Right lung (tissue), 10 donors: ENCODE results near the gene BLOC1S1. TPM values are rescaled to one million over a fixed set of nuclear protein-coding genes. Genes with fewer than 3 reads are reported as not detected.

Experiments
- DNase-seq, 2 donors: peaks; one replicate each; pipeline ENCODE4 v3.0.0-alpha.2; 2013
- long read RNA-seq, 8 donors: transcript quantifications; one replicate each; lab custom pipeline, GENCODE V29; 2026
- polyA plus RNA-seq, 5 donors: library from polyadenylated mRNA; unstranded; fragments of 120-200 nt; gene quantifications; one replicate each; pipeline versions ENCODE4 v1.2.1 to v1.2.3, GENCODE V29; 2013; ENCODE audit warnings: inconsistent platforms in 1 of 5, low replicate concordance in 1 of 5; ENCODE audit not compliant: insufficient read length in 5 of 5, insufficient read depth in 1 of 5

Gene BLOC1S1
- polyA plus RNA-seq: 10 to 100 TPM; 73.1 to 89.0 (median 80.2) TPM
- long read RNA-seq, donor 1, transcript BLOC1S1-203 (4 exons, 571 nt): major isoform, 95 of 119 reads
- long read RNA-seq, donor 1, partial matches to known transcripts: 12 of 119 reads
- long read RNA-seq, donor 1, other reads (novel, unspliced or antisense): 0 of 119 reads
- long read RNA-seq, donor 2, transcript BLOC1S1-203 (4 exons, 571 nt): major isoform, 48 of 53 reads
- long read RNA-seq, donor 2, partial matches to known transcripts: 0 of 53 reads
- long read RNA-seq, donor 2, other reads (novel, unspliced or antisense): 0 of 53 reads
- long read RNA-seq, donor 3, transcript BLOC1S1-204 (3 exons, 1,229 nt): minor isoform, 7 of 89 reads
- long read RNA-seq, donor 3, transcript BLOC1S1-203 (4 exons, 571 nt): major isoform, 68 of 89 reads
- long read RNA-seq, donor 3, partial matches to known transcripts: 9 of 89 reads
- long read RNA-seq, donor 3, other reads (novel, unspliced or antisense): 0 of 89 reads
- long read RNA-seq, donor 4, transcript BLOC1S1-203 (4 exons, 571 nt): major isoform, 45 of 53 reads
- long read RNA-seq, donor 4, partial matches to known transcripts: 7 of 53 reads
- long read RNA-seq, donor 4, other reads (novel, unspliced or antisense): 0 of 53 reads
- long read RNA-seq, donor 5, transcript BLOC1S1-204 (3 exons, 1,229 nt): minor isoform, 12 of 113 reads
- long read RNA-seq, donor 5, transcript BLOC1S1-203 (4 exons, 571 nt): major isoform, 99 of 113 reads
- long read RNA-seq, donor 5, partial matches to known transcripts: 0 of 113 reads
- long read RNA-seq, donor 5, other reads (novel, unspliced or antisense): 0 of 113 reads
- long read RNA-seq, donor 6, transcript BLOC1S1-203 (4 exons, 571 nt): major isoform, 56 of 61 reads
- long read RNA-seq, donor 6, partial matches to known transcripts: 0 of 61 reads
- long read RNA-seq, donor 6, other reads (novel, unspliced or antisense): 0 of 61 reads
- long read RNA-seq, donor 7, transcript BLOC1S1-204 (3 exons, 1,229 nt): minor isoform, 7 of 74 reads
- long read RNA-seq, donor 7, transcript BLOC1S1-203 (4 exons, 571 nt): major isoform, 66 of 74 reads
- long read RNA-seq, donor 7, partial matches to known transcripts: 0 of 74 reads
- long read RNA-seq, donor 7, other reads (novel, unspliced or antisense): 0 of 74 reads
- long read RNA-seq, donor 8, transcript BLOC1S1-203 (4 exons, 571 nt): major isoform, 39 of 43 reads
- long read RNA-seq, donor 8, partial matches to known transcripts: 0 of 43 reads
- long read RNA-seq, donor 8, other reads (novel, unspliced or antisense): 0 of 43 reads

DNA sequence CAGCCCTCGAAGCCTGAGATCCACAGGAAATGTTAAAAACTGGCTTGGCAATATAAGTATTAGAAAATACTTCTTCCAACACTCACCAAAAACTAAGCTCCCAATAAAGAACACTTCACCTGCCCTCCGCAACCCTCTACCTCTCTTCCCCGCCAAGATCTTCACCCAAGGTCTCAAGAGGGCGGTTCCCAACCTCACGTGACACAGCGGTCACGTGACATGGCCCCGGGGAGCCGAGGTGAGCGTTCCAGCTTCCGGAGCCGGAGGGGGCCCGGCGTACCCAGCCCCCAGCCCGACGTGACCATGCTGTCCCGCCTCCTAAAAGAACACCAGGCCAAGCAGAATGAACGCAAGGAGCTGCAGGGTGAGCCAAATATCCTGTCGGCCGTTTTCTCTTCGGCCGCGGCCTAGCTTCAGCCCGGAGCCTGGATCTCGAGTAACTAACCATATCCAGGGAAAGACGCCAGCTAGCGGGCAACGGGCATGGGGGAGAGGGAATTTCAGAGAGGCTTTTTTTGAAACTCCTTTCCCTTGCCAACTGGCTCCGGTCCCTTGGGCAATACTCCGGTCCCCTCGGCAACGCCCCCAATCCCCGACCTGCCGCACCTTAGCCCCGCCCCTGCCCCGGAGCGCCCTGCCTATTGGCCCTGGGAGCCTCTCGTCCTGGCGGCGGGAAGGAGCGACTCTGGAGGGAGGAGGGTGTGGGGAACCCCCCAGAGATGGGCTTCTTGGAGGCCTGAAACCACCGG is at the start of gene BLOC1S1:
TSS of gene BLOC1S1 (plus strand) at position 214 of the 749 bp plus-strand sequence. CDS start at position 220, 6 bp downstream.
- peak; percentile 94 to 97 for DNase-seq

- DNase-seq: no peak
Measured at GRCh38 chr12:55666508-55666907, 49.3 kb upstream of the BLOC1S1 start.

GRCh38 chr12:55670276-55670675 is 45.6 kb upstream of the BLOC1S1 start:
- DNase-seq: no peak

- no peak for DNase-seq
Measured at GRCh38 chr12:55671746-55672145, 44.1 kb upstream of the BLOC1S1 start.

DNA sequence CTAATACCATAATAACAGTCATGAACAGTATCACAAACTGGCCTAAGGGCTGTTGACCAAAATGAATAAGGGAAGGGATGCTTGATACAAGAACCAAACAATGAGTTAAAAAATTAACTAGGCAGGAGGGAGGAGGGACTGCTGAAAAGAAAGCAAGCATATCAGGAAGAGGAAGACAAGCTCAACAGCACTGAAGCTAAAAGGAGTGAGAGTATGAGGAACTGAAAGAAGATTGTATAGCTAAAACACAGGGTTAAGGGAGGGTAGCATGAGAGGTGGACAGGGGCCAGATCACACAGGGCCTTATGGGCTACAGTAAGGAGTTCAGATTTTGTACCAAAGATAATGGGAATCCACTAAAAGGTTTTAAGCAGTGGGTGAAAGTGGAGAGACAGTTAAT is 42.2 kb upstream of the BLOC1S1 start:
- no peak for DNase-seq

DNA sequence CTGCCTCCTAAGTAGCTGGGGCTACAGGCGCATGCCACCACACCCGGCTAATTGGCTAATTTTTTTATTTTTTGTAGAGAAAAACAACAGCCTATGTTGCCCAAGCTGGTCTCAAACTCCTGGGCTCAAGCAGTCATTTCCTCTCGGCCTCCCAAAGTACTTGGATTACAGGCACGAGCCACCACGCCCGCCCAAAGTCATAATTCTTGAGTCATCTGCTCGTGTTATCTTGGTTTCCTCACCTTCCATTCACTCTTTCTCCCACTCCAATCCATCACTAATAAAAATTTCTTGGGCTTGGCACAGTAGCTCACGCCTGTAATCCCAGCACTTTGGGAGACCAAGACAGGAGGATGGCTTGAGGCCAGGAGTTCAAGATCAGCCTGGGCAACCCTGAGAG is 40.2 kb upstream of the BLOC1S1 start:
- DNase-seq: no peak

GRCh38 chr12:55676707-55677106 is 39.1 kb upstream of the BLOC1S1 start:
- DNase-seq: no peak

- no peak for DNase-seq
Measured at GRCh38 chr12:55679691-55680090, 36.2 kb upstream of the BLOC1S1 start.

DNA sequence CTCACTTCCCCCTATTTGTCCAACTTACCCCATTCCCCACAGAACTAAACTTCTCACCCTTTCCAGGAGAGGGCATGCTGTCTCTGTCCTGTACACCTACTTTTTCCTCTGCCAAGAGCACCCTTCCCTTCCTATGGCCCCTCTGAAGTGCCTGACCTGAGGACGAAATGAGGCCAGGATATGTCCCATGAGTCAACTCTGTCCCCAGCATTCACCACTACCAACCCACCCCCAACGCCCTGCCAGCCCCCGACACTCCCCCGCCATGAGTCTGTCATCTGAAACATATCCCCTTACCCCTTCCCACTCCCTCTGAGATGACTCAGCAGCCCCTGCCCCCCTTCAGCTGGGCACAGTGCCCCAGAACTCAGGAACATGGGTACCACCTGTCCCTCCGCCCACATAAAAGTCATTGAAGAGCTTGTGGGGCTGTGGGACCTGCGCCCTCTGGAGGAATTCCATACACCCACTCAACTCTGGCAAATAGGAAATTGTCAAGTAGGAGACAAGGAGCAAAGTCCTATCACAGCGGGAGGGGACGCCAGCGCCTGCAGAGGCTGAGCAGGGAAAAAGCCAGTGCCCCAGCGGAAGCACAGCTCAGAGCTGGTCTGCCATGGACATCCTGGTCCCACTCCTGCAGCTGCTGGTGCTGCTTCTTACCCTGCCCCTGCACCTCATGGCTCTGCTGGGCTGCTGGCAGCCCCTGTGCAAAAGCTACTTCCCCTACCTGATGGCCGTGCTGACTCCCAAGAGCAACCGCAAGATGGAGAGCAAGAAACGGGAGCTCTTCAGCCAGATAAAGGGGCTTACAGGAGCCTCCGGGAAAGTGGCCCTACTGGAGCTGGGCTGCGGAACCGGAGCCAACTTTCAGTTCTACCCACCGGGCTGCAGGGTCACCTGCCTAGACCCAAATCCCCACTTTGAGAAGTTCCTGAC is 34.4 kb upstream of the BLOC1S1 start:
- peak; percentile 42 to 62 for DNase-seq

GRCh38 chr12:55682087-55682796 is 33.6 kb upstream of the BLOC1S1 start:
- no peak for DNase-seq

- DNase-seq: no peak
Measured at GRCh38 chr12:55683676-55684075, 32.2 kb upstream of the BLOC1S1 start.

DNA sequence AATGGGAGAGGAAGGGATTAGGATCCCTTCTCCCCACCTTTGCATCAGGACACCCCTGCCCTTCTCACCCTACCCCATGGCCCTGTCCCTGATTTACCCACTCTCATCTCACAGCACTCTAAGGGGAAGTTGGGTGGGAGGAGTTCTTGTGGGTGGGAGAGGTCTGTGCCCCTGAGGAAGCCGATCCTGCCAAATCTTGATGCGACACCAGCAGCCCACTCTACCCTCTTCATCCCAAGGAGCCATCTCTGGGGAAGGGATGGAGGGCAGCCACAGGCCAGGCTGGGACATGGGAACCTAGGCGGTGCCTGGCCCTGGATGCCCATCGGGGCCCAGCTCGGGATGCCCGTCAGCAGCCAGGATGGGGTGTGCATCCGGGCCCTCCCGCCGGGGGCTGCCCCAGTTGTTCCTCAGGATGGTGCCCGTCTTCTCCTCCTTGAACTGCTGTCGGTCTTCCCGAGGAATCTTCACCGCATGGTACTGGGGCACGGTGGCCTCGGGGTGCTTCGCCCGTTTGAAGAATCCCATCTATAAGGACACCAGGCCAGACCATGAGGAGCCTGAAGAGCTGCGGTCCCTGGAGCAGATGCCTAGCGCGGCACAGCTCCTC is 31.0 kb upstream of the BLOC1S1 start:
- DNase-seq: no peak

DNA sequence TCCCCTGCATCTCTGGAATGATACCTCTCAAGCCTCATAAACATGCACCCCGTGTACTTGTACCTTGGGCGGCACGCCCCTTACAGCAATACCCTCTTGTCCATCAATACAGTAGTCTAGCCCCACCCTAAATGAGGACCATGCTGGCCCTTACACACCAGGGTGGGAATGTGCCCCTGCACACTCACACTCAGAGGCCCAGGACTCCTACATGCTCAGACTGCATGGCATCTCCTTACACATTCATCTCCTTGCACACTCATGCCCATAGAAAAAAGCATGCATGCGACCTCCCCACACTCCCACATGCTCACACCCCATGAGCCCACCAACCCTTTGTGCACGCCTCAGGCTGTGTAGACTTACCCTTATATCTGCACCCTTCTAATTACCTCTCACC is 30.2 kb upstream of the BLOC1S1 start:
- no peak for DNase-seq

DNA sequence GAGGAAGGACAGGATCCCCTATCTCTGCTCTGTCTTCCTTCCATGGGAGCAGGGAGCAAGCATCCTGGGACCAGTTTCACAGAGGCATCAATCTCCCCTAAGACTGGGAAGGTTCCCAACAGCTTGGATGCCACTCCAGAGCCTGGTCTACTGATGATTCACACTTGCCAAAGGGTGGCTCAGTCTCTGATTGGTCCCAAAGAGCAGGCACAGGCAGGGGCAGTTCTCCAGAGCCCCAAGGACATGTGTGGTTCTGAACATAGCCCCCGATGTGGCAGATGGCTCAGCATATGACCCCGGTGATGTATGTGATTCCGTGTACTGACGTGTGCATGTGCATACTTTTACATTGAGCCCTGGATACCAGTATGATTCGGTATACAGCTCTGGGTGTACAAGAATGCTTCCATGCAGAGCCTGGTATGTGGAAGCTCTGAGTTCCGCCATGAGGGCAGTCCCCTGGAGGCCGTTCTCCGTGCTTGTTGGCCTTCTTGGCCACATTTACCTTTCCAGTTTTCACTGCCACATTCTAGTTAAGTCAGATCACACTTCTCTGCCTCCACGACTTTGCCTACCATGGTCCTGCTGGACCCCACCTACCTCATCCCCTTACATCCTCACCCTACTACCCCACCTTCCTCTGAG is 29.4 kb upstream of the BLOC1S1 start:
- no peak for DNase-seq

- no peak for DNase-seq
Measured at GRCh38 chr12:55687746-55688145, 28.1 kb upstream of the BLOC1S1 start.

GRCh38 chr12:55688716-55689655 is 26.9 kb upstream of the BLOC1S1 start:
- DNase-seq: no peak
